LoVo (cell line): ENCODE measurements around the gene MAST4.
A peak's percentile ranks its signal among the peaks of the same experiment; 100 is the strongest.

Experiments
- DNase-seq: peaks from one replicate; pipeline ENCODE4 v3.0.0-alpha.2; 2016; ENCODE audit warnings: low spot score

MAST4 gene

DNA sequence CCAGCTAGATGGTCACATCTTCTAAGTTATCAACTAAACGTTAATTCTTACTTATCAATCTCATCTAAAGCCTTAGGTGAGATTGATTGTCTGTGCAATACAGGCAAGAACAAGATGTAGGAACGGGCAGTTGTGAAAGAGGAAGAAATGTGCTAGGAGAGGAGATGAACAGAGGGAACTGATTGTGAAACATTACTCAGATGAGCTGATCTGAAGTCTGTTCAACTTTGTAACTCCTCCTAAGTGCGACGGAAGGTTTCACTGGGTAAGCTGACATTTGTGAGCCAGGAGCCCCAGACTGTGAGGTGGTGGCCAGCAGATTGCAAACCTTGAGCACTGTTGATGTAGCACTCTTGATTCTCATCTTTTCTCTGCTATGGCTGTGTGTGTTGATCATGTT is 396.4 kb downstream of the MAST4 start:
- no peak for DNase-seq

DNA sequence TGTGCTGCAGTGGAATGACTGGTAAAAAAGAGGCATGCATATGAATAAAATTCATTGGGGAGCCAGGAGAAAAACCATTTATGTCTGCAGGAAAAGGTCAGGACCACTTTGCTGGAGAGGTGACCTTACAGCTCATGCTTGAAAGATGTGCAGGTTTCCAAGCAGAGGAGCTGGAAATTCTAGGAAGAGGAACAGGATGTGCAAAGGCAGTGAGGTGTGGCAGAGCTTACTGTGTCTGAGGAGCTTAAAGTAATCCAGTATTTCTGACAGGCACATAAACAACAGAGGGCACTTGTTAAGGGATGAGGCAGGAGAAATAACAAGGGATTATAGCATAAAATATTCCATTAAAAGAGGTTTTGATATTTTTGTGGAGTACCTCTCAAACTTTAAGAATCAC is 397.3 kb downstream of the MAST4 start:
- DNase-seq, result no peak

DNA sequence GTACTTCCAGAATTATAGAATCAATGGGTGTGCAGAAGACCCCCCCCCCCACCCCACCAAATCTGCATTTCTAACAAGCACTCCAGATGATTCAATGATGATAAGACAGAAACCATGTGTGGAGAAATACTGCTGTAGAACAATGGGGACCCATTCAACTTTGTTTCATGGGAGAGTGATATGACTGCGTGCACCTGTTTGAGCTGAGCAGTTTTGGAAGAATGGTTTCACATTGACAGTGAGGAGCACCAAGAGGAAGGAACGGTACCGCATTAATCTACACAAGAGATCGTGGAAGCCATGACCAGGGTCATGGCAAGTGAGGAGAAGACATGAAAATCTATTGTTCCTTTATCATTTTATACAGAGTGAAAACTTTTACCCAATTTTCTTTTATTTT is 397.7 kb downstream of the MAST4 start:
- no peak for DNase-seq

DNA sequence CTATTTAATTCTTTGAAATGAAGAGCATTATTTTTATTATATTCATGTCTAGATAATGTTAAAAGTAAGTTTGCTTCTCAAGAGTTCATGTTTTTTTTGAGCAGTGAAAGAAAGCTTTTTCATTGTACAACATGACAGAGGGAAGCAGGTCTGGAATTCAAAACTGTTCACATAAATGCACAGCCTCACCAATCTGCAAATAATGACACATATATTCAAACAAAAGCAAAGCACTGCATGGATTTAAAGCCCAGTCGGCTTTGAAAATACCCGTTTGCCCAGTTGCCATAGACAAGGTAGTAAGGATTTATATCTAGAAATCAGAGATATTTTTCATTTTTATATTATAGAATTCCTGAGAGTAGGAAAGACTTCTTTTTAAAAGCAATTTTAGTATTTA is 398.6 kb downstream of the MAST4 start:
- DNase-seq, result no peak

DNA sequence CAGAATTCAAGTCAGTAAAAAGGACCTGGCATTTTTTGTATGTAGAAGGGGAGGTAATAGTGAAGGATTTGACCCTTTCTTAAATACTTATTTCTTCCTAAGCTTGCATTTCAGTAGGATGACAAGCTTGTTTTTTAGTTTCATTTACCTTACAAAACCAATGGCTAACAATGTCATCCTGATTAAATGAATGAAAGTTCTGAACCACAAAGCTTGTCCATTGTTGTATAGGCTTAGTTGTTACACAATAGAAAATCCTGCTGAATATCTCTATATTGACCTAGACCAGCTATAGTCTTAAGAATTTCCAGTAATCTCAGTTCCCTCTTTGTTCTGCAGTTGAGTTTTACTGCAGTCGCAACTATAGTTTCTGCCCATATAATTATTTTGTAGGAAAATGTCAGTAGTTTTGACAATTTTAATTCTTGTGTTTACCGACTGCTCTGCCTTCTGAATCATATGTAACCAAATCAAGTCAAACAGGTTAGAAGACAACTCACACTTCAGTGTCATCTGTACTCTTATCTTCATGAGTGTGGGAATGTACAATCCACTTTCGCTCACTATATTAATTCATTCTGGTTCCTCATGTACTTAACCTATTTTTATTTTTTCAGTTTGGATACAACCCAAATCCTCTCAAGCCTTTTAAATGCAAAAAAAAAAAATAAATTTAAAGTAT is 404.7 kb downstream of the MAST4 start:
- no peak for DNase-seq

DNA sequence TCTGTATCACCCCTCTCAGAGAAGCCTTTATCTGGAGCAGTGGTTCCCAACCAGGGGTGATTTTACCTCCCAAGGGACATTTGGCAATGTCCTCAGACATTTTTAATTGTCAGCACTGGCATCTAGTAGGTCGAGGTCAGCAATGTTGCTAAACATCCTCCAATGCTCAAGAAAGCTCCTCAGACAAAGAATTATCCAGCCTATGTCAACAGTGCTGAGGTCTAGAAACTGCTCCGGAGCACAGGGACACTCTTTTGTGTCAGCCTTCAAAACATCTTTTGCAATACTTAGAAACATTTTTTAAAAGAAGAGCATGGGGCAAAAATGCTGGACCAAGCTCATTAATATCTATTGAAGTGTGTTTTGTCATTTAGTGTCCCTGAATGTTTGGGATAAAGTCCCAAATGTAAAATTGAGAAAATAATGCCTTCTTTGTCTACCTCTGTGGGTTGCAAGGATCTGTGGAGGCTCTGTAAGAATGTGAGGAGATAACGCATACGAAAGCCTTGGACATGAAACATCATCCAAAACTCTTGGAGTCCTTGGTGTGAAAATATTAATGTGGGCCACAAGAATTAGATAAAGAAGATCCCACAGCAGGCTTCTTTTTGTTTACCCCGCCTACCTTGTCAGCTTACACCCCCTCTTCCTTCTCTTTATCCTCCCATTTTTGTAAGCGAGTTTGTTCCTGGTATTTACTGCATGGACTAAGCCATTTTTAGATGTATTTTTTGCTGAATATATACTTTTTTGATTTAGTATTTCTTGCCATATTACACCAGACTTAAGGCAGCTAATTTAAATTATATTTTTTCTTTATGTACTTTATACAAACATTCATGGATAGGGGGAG is 406.9 kb downstream of the MAST4 start:
- no peak for DNase-seq

DNA sequence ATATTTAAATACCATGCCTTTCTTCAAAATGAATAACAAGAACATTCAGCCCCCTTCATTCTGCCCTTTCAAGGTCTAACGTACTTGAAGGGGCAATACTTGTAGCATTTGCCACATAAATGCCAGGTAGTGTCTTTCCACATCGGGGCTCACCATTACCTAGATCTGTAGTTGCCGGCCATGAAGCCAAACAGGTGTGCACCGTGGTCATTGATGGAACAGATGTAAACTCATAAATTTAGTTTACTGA is 407.4 kb downstream of the MAST4 start:
- no peak for DNase-seq

DNA sequence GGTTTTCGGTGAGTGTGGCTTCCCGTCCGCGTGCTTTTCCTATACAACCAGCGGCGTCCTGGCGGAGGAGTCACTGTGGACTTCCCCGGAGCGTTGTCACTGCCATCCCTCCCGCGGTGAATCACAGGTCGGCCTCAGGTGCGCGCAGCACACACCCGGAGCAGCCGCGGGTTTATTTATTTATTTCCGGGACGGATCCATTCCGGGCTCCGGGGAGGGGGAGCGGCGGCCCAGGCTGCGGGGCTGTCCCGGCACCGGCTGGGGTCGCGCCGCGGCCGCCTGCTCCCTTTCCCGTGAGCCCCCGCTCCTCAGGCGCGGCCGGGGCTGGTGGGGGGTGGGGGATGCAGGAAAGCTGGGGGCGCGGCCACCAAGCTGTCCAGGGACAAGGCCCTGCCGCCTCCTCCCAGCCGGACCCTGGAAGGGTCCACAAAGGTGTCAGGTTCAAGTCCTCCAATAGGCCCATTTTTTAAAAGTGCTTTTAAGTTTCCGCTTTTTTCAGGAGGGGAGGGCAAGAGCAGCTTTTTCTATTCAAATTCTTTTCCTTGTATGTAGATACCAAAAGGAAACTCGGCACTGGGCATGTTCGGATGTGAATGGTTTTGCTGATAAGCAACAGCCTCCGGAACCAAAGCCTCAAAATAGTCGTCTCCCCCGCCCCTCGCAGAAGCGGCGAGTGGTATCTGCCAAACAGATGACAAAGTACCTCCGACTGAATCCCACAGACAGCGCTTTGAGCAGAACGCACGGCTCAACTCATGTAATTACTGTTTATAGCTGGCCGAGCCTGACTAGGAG is 407.9 kb downstream of the MAST4 start:
- peak; percentile 91 for DNase-seq

DNA sequence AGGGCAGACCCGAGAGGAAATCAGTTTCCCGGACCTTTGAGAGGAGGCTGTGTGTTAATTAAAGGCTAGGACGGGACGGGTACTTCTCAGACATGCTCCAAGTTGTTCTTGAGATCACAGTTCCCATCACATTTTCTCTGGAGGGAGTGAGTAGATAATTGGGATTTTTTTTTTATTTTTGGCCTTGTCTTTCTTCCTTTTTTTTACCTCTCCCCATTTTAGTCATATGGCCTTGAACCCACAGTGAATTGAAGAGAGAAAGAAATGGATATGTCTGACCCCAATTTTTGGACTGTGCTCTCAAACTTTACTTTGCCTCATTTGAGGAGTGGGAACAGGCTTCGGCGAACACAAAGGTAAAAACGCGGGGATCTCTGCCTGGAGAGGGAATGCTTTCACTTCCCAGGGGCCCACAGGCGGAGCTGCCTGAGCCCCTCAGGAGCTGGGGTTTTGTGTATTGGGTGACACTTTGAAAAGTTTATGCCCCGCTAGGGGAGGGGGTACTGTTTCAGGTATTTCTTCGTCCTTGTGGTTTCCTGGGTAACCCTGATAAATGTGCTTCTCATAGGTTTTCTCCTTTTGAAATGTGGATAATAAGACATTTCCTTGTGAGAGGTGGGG is 408.6 kb downstream of the MAST4 start:
- no peak for DNase-seq

DNA sequence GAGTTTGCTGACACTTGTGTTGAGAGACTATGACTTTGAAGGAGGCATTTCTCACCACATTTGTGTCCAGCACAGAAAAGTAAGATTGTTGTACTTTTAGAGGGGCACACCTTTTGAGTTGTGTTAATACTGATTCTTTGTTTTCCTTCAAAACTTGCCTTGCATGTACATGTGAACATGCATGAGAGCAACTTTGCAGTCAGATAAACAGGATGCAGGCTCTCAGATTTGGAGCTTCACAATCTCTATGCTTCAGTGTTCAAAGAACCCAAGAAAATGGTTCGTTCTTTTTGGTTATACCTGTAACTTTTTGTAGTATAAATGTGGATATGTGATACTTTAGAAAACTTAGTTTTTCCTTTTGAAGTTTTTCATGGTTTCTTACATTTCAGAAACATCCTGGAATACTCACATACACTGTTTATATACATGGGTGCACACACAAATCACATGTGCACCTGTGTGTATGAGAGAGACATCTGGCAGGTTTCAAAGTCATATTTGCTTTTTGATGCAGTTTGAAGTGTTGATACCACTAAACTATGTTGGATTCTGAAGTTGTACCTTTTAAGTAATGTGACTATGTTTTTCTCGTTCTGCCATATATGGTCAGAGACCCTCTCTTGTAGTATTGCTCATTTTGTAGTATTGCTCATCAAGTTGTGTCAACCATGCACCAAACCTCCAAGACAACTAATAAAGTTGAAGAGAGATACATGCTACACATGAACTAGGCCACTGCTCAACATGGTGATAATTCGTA is 409.7 kb downstream of the MAST4 start:
- no peak for DNase-seq

DNA sequence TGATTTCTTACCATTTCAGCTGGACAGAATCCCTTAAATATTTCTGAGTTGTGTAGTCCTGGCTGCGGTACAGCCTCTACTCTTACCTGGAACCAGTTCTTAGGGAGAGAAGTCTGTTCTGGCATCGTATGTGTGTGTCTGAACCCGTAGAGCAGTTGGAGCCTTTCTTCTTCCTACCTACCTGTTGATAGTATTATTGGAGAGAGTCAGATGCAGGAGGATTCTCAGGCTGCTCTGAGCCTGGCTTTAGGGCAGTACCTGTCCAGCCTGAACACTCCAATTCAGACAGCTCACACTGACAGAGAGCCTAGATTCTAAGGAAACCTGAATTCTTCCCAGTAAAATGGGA is 410.3 kb downstream of the MAST4 start:
- DNase-seq, result no peak

DNA sequence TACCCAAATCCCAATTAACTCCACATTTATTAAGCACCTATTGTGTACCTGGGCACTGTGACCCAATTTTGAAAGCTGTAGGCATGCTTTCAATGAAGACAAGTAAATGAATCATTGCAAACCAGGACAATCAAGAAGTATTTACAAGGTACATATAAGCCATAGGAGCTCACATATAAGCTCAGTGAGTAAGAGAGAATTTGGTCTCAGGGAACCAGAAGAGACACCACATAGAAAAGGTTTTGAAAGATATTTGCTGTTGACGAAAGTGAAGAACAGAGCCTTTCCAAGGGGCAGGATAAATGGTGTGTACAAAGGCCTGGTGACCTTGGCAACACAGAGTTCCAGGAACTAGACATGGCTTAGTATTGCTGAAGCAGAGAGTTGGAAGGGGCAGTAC is 412.8 kb downstream of the MAST4 start:
- DNase-seq, result no peak

DNA sequence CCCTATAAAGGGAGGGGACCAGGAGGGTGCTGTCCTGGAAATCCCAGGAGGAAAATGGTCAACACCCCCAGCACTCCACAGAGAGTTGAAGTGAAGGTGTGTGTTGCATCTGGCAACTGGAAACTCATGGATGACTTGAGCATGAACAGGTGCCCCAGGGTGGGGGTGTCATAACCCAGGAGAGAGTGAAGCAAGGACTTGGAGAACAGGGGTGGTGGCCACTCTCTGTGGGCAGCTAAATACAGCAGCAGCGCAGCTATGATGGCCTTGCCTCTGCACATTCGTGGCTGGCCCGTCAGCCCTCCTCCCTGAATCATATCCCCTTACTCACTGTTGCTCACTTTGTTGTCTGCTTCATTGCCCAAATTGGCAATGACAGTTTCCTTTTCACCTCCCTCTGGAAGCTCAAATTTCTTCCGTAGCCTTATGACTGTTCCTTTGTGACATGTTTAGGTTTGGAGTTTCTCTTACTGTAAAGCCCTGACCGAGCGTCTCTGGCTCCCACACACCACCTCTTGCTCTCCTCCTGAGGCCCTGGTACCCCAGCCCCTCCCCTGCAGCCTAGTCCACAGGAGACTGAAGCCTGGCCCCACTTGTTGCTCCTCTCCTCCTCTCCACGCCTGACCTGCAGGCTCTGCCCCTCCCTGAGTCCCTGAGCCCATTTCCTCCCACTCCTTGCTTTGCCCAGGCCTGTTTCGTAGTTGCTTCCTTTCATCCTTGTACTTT is 414.7 kb downstream of the MAST4 start:
- DNase-seq, result no peak

DNA sequence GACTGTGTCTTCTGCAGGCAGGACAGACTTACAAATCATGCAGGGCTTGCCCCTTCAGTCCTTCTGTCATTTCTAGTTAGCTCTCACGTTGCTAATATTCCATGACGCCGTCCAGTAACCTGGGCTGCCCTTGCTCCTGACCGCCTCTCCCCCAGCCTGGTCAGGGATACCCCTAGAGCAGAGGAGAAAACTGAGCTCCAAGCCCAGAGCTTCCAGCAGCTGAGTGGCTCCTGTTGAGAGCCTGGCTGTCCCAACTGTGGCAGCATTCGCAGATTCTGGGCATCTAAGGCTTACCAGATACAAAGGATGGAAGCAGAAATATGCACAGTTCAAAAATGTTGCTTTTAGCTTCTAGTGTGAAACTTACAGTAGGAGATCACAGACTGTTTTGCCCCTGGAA is 415.2 kb downstream of the MAST4 start:
- DNase-seq, result no peak

DNA sequence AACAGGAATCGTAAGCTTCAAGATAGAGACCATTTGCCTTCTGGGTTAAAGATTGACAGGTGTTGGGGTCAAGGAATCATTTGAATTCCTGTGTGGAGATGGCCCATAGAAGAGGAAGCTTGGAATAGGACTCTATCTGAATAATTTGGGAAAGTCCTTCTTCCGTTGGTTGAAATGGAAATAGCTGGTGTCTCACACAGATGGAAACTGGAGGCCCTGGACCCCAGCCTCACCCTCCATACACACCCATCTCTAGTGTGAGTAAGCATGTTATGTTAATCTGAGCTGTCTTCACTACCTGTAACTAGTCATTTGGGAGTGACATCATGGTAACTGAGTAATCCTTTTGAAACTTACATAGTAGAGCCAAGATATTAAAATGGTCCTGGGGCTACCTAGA is 416.0 kb downstream of the MAST4 start:
- DNase-seq, result peak; percentile 22

DNA sequence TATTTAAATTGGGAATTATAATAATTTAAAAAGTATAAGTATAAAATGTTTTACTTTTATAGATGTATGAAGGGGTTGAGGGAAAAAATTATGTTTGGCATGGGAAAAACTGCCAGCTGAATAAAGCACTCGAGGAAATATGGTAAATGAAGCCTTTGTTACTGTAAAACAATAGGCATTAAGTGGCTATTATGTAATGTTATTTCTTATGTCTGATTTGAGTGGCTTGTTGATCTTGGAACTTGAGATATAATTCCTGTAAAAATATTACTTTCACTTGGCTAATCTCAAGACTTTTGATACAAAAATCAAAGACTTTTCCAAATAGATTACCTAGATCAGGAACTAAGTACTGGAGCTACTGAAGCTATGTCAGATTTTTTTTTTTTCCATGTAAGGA is 417.5 kb downstream of the MAST4 start:
- no peak for DNase-seq

DNA sequence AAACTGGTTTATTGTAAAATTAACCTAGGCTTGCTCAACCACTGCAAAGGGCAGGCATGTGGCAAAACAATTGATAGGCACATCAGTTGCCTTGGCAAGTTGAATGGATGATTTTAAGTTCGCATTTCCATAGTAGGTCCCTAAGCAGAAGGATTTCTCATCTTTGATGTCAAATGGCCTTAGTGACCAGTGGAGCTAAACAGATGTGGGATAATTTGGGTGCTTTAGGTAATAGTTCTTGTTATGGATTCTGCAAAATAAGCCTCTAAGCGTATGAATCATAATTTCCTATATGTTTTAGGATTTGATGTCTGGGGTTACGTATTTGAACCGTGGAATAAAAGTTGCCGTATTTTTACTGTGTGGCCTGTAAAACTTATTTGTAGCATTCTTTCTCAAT is 418.0 kb downstream of the MAST4 start:
- no peak for DNase-seq

DNA sequence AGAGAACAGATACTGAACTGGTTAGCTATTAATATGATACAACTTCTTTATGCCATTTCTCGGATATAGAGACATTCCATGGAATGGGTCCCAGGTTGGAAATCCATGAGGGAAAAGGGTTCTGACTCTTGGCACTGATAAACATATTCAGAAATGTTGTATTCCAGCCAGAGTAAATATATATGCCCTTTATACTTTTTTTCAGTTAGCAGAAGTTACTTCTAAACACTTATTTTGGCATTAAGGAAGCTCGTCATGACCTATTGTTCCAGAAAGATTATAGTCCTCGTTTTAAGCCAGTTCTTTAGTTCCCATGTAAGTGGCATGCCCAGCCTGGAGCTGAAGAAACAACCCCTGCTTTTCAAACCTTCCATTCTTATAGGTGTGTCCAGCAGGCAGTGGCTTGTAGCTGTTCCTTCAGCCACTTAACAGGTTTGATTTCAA is 418.8 kb downstream of the MAST4 start:
- DNase-seq, result peak; percentile 20

DNA sequence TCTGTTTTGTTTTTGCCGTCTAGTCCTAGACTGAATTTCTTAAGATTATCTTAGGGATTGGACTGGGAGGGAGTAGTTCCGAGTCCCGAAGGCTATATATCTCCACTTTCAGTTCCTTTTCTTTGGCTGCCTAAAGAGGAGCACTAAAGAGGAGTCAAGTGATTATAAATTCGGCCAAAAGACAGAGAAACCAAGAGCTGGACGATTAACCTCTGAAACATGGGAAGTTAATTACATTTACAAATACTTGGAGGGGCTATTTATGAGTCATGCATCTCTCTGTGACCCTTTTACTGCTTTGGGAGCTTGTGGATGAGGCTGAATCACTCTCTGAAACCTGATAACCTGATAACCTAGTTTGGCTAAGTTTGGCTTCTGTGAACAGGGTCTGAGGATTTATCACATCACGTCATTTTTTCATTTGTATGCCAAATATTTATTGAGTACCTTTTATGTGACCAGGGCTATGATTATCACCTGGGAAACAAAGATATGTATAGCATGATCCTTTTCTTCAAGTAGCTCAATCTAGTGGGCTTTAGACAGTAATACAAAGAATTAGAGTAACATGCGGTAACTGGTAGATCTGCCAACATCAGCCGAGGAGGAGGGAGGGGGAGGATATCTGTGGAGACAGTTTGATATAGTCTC is 419.5 kb downstream of the MAST4 start:
- peak; percentile 77 for DNase-seq

DNA sequence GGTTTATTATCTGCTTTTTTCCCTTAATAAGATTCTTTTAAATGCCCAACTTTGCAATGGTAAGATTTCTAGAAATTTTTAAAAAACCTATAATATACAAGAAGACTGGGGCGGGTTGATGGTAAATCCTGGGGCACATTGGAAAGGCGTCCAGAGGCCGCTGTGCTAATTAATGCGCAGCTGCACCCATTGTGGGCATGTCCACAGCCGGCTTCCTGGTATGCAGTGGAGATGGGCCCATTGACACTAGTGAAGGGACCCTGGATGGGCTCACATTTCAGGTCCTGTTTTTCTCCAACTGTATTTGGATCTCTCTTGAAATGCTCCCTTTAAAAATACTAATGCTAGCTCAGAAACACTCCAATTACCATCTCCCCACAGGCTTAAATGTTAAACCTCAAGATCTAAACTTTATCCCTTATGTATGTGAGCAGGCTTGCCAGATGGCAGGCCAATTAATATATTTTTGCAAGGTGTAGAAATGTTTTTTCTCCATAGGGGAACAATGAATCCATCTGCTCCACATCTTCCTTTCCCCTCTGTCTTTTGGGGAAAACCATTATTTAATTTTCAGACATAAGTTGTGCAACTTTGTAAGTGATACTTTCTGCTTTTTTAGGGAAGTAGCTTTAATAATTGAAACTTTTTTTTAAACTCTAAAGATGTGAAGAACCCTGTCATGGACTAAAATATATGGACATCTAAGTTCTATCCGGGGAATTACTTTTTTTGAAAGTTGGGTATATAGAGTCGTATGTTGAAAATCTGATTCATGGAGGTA is 423.1 kb downstream of the MAST4 start:
- no peak for DNase-seq
